RWPE1 (cell line): ENCODE measurements around the gene ACCSL.

ENCODE experiments used
- CTCF ChIA-PET: fragments of 350-600 bp; sonication (Branson Sonifier 250); formaldehyde crosslinking; extraction: SDS; loops from one replicate; lab custom pipeline; 2021; lab: Yijun Ruan, JAX
- POLR2A ChIA-PET: fragments of 400-600 bp; formaldehyde crosslinking; extraction: SDS; loops from one replicate; lab custom pipeline; 2020; ENCODE audit warnings: antibody characterized with exemption; ENCODE audit not compliant: low non-redundant PET; lab: Yijun Ruan, JAX
- DNase-seq: peaks from one replicate; pipeline ENCODE4 v3.0.0; 2012; ENCODE audit warnings: low spot score
- H3K27ac ChIP-seq: fragments of 450-650 bp; 2 replicates; pipeline ENCODE4 v1.5.1; 2017
- CTCF ChIP-seq: fragments of 450-650 bp; conservative IDR thresholded peaks from 2 replicates; pipeline ENCODE4 v1.5.1; 2017; ENCODE audit warnings: low read depth, mild to moderate bottlenecking

The ACCSL gene

DNA sequence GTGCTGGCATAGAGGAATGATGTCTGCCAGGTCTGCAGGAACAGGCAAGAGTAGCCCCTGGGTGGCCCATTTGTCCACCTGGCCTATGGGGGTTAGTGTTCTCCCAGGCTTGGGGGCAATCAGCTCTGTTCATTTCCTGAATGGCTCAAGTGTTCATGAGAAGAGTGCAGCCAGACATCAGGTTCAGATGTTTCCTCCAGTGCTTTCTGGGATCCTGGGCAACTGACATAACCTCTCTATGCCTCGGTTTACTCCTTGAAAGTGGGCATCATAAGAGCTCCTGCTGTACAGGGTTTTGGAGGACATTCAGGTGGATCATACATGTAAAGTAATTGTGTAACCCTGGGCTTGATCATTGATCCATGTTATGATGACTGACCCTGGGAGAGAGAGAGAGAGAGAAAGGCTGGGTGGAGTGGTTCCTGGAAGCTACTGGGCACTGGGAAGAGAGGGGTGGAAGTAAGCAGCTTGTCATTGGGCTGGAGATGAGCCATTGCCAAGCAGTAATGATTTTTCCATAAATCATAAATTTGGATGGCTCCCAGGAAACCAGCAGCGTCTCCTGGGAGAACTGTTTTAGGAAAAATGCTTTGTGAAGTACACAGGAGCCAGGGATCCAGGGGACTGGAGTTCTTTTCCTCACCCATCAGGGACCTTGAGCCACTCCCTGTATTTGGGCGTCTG is 30.2 kb upstream of the ACCSL start:
- ChIA-PET CTCF (no interaction called here), POLR2A (no interaction called here)
- H3K27ac ChIP-seq = no peak overlapping the region
- no peak for TF ChIP-seq CTCF
- DNase-seq = no peak

DNA sequence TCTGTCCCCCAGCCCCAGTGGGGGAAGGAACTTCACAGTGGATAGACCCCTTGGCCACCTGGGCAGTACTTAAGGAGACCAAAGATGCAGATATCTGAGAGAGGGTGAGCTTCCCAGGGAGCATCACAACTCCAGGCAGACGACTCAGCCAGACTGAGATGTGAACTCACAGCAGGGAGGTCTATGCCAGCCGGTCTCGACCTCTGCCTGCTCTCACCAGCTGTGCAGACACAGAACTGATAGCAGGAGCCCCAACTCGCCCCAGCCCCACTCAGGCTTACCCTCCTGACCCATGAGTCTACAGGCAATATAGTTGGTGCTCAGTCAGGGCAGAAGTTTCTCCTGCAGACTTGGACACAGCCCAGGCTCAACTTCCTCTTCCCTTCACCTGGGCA is 29.7 kb upstream of the ACCSL start:
- DNase-seq = no peak
- CTCF ChIA-PET = no interaction called here
- H3K27ac ChIP-seq = no peak overlapping the region
- no peak for TF ChIP-seq CTCF
- POLR2A ChIA-PET = no interaction called here

DNA sequence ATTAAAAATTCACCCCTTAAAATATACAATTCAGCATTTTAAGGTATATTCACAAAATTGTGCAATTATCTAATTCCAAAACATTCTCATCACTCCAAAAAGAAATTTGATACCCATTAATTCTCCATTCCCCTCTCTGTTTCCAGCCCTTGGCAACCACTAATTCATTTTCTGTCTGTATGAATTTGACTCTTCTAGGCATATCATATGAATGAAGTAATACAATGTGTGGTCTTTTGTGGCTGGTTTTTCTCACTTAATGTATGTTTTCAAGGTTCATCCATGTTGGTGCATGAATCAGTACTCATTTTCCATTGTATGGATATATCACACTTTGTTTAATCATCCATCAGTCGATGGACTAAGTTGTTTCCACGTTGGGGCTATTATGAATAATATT is 29.0 kb upstream of the ACCSL start:
- H3K27ac ChIP-seq = no peak overlapping the region
- DNase-seq = no peak
- TF ChIP-seq CTCF = no peak
- ChIA-PET CTCF (no interaction called here), POLR2A (no interaction called here)

GRCh38 chr11:44024977-44025376 is 22.8 kb upstream of the ACCSL start:
- no peak for TF ChIP-seq CTCF
- POLR2A ChIA-PET = no interaction called here
- no peak overlapping the region for H3K27ac ChIP-seq
- CTCF ChIA-PET = no interaction called here
- DNase-seq = no peak

- CTCF ChIA-PET = interaction anchor here (0.6 kb wide), 1 partner anchor 54 kb away, joined by 5 read pairs; no protein-coding TSS in a partner anchor
- H3K27ac ChIP-seq = no peak overlapping the region
- POLR2A ChIA-PET = no interaction called here
- no peak for TF ChIP-seq CTCF
- no peak for DNase-seq
Observed at GRCh38 chr11:44025727-44026126, 22.1 kb upstream of the ACCSL start.

- DNase-seq = no peak
- CTCF ChIA-PET = no interaction called here
- POLR2A ChIA-PET = no interaction called here
- H3K27ac ChIP-seq = no peak overlapping the region
- TF ChIP-seq CTCF = no peak
Observed at GRCh38 chr11:44028401-44028800, 19.4 kb upstream of the ACCSL start.
